ENCODE results near the gene GRN. TPM values are rescaled to one million over a fixed set of nuclear protein-coding genes. Genes with fewer than 3 reads are reported as not detected.
"Not testable (repeated sequence)": the region's sequence is repeated elsewhere in the genome, so short reads cannot be mapped to it uniquely, and the experiment has no call there.

The GRN gene
- total and polyA plus RNA-seq, 9 of the 15 experiments (the other 6 are each of a cell fraction or from before 2014, with no cell fraction given) = 5.4 to 75.3 (median 20.7) TPM

DNA sequence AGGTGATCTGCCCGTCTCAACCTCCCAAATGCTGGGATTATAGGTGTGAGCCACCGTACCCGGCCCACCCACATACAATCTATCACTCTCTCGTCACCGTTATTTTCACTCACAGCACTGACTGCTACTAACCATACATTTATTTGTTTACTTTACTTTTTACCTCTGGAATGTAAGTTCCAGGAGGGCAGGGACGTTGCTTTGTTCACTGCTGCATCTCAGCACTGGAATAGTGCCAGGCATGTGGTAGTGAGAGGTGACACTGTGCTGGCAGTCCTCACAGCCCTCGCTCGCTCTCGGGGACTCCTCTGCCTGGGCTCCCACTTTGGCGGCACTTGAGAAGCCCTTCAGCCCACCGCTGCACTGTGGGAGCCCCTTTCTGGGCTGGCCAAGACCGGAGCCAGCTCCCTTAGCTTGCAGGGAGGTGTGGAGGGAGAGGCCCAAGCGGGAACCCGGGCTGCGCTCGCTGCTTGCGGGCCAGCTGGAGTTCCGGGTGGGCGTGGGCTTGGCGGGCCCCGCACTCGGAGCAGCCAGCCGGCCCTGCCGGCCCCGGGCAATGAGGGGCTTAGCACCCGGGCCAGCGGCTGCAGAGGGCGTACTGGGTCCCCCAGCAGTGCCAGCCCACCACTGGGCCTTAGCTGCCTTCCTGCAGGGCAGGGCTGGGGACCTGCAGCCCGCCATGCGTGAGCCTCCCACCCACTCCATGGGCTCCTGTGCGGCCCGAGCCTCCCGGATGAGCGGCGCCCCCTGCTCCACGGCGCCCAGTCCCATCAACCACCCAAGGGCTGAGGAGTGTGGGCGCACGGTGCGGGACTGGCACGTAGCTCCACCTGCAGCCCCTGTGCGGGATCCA lies 23.5 kb downstream of the GRN start:
- FAIRE-seq; H3K79me2 ChIP-seq (ENCODE audit: control insufficient read depth, insufficient read depth, low read length); H3K9ac ChIP-seq (ENCODE audit: insufficient read depth in 1 of 2, low read depth in 2 of 2, low read length in 2 of 2); H3K4me2 ChIP-seq (ENCODE audit: insufficient read depth, low read length); H3K4me1 ChIP-seq (replicated peaks in 1 of 2; ENCODE audit: control insufficient read depth in 2 of 2, insufficient read depth in 2 of 2, low read length in 2 of 2); H2AFZ ChIP-seq (ENCODE audit: low read depth, low read length); BruUV-seq (replicated peaks); DNase-seq (ENCODE audit: extremely low read depth in 1 of 4, low spot score in 3 of 4); H3K36me3 ChIP-seq (ENCODE audit: control insufficient read depth, insufficient read depth, low read length); in situ Hi-C loops (cut with MboI); H3K9me1 ChIP-seq (ENCODE audit: control insufficient read depth, insufficient read depth, low read length); H3K9me3 ChIP-seq (replicated peaks; ENCODE audit: control insufficient read depth, insufficient read depth, low read depth, low read length); H4K20me1 ChIP-seq (replicated peaks; ENCODE audit: control insufficient read depth, insufficient read depth, low read length); ATAC-seq; intact Hi-C loops (cut with micrococcal nuclease); H3K4me3 ChIP-seq; CTCF ChIA-PET (ENCODE audit: low intra/inter-chr PET ratio); H3K27me3 ChIP-seq (ENCODE audit: control insufficient read depth in 2 of 2, insufficient read depth in 2 of 2, low read length in 2 of 2); H3K27ac ChIP-seq (ENCODE audit: extremely low read depth, low read depth, low read length): not testable (repeated sequence)
- WGBS (ENCODE audit: insufficient coverage, low coverage, missing lambda C conversion rate) = 79% methylated on average over 26 of the region's 42 CpGs
- POLR2A ChIA-PET = interaction anchor here (0.7 to 1.1 kb wide), 3 partner anchors 11 to 18 kb away, joined by 3 read pairs; no protein-coding TSS in a partner anchor
- peak; percentile 28; the same call in 1 of the 2 replicates for TF ChIP-seq NFIC (IDR thresholded peaks at IDR 0.05)

DNA sequence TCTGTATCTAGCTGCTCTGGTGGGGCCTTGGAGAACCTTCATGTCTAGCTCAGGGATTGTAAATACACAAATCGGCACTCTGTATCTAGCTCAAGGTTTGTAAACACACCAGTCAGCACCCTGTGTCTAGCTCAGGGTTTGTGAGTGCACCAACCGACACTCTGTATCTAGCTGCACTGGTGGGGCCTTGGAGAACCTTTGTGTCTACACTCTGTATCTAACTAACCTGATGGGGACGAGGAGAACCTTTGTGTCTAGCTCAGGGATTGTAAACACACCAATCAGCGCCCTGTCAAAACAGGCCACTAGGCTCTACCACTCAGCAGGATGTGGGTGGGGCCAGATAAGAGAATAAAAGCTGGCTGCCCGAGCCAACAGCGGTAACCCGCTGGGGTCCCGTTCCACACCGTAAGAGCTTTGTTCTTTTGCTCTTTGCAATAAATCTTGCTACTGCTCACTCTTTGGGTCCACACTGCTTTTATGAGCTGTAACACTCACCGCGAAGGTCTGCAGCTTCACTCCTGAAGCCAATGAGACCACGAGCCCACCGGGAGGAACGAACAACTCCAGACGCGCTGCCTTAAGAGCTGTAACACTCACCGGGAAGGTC lies 24.4 kb downstream of the GRN start:
- WGBS (ENCODE audit: insufficient coverage, low coverage, missing lambda C conversion rate) = 26% methylated on average over 9 of the region's 17 CpGs
- intact Hi-C loops (cut with micrococcal nuclease); H3K27ac ChIP-seq (ENCODE audit: extremely low read depth, low read depth, low read length); H3K9me3 ChIP-seq (replicated peaks; ENCODE audit: control insufficient read depth, insufficient read depth, low read depth, low read length); in situ Hi-C loops (cut with MboI); H3K79me2 ChIP-seq (ENCODE audit: control insufficient read depth, insufficient read depth, low read length); H4K20me1 ChIP-seq (replicated peaks; ENCODE audit: control insufficient read depth, insufficient read depth, low read length); H3K9ac ChIP-seq (ENCODE audit: insufficient read depth in 1 of 2, low read depth in 2 of 2, low read length in 2 of 2); H3K4me3 ChIP-seq; H3K4me2 ChIP-seq (ENCODE audit: insufficient read depth, low read length); H3K27me3 ChIP-seq (ENCODE audit: control insufficient read depth in 2 of 2, insufficient read depth in 2 of 2, low read length in 2 of 2); BruUV-seq (replicated peaks); H3K36me3 ChIP-seq (ENCODE audit: control insufficient read depth, insufficient read depth, low read length); CTCF ChIA-PET (ENCODE audit: low intra/inter-chr PET ratio); H3K9me1 ChIP-seq (ENCODE audit: control insufficient read depth, insufficient read depth, low read length); ATAC-seq; FAIRE-seq; DNase-seq (ENCODE audit: extremely low read depth in 1 of 4, low spot score in 3 of 4): not testable (repeated sequence)
- peak; percentile 39 for TF ChIP-seq NFYB (IDR thresholded peaks at IDR 0.05; ENCODE audit: extremely low read depth, insufficient read length)
- TF ChIP-seq, protein P1, sequence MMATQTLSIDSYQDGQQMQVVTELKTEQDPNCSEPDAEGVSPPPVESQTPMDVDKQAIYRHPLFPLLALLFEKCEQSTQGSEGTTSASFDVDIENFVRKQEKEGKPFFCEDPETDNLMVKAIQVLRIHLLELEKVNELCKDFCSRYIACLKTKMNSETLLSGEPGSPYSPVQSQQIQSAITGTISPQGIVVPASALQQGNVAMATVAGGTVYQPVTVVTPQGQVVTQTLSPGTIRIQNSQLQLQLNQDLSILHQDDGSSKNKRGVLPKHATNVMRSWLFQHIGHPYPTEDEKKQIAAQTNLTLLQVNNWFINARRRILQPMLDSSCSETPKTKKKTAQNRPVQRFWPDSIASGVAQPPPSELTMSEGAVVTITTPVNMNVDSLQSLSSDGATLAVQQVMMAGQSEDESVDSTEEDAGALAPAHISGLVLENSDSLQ (IDR thresholded peaks at IDR 0.05) = peak; percentile 42; the same call in 1 of the 2 replicates
- 0 out of 2 replicates have a peak, but pooled peaks have one; percentile 24 for TF ChIP-seq SUPT5H (IDR thresholded peaks at IDR 0.05)
- peak; percentile 48 for TF ChIP-seq MEIS2 (IDR thresholded peaks at IDR 0.05; ENCODE audit: partially characterized antibody)
- Histone ChIP-seq H3K4me1 (replicated peaks in 1 of 2; ENCODE audit: control insufficient read depth in 2 of 2, insufficient read depth in 2 of 2, low read length in 2 of 2) (peaks cover 8 to 12% of the 10 kb centered on the region in 2 experiments; a peak in 4 of 5 replicates), H2AFZ (ENCODE audit: low read depth, low read length) (0 out of 2 replicates have a peak overlapping the region, but pooled peaks have one; percentile 9)
- POLR2A ChIA-PET = interaction anchor here (0.6 to 1.4 kb wide), 6 partner anchors 11 to 471 kb away, joined by 3 to 4 read pairs (median 3); partner anchors contain the start of gene ITGA2B

All from K562 (cell line).